Muscle layer of duodenum (tissue), 2 donors: ENCODE results near the gene ACSF2.

Experiments used
- H3K27ac ChIP-seq: one replicate; pipeline ENCODE4 v1.7.0; 2013; ENCODE audit warnings: mild to moderate bottlenecking, low read length
- H3K27me3 ChIP-seq: one replicate; pipeline ENCODE4 v1.7.0; 2013; ENCODE audit warnings: low read depth, mild to moderate bottlenecking, control low read depth, low read length
- H3K36me3 ChIP-seq, 2 donors: one replicate each; pipeline ENCODE4 v1.7.0; 2013; ENCODE audit warnings: low read length in 2 of 2, control low read depth in 1 of 2, mild to moderate bottlenecking in 1 of 2; ENCODE audit not compliant: insufficient read depth in 2 of 2, control insufficient read depth in 1 of 2
- H3K4me1 ChIP-seq, 2 donors: one replicate each; pipeline ENCODE4 v1.7.0; 2013; ENCODE audit warnings: low read length in 2 of 2, mild to moderate bottlenecking in 2 of 2, control low read depth in 1 of 2, moderate library complexity in 1 of 2; ENCODE audit not compliant: insufficient read depth in 2 of 2, control insufficient read depth in 1 of 2
- H3K4me3 ChIP-seq, 2 donors: one replicate each; pipeline ENCODE4 v1.7.0; 2013; ENCODE audit warnings: low read length in 2 of 2, low read depth in 1 of 2, mild to moderate bottlenecking in 1 of 2
- H3K9me3 ChIP-seq, 2 donors: one replicate each; pipeline ENCODE4 v1.7.0; 2013; ENCODE audit warnings: low read length in 2 of 2, control low read depth in 1 of 2, mild to moderate bottlenecking in 1 of 2; ENCODE audit not compliant: control insufficient read depth in 1 of 2
- donor health status: healthy.

The ACSF2 gene

GRCh38 chr17:50499270-50499669 is 73.3 kb downstream of the ACSF2 start:
- Histone ChIP-seq H3K36me3 (no peaks in the 10 kb centered on the region), H3K4me1 (no peaks in the 10 kb centered on the region)

DNA sequence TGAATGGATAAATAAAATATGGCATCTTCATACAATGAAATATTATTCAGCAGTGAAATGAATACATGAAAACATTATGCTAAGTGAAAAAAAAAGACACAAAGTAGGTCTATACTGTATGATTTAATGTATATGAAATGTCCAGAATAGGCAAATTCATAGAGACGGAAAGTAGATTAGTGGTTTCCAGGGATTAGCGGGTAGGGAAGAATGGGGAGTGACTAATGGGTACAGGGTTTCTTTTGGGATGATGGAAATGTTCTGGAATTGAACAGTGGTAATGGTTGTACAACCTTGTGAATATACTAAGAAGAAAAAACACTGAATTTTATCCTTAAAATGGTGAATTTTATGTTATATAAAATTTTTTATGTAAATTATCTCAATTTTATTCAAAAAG is 73.7 kb downstream of the ACSF2 start:
- no peaks in the 10 kb centered on the region for H3K9me3 ChIP-seq
- H3K4me1 ChIP-seq: no peaks in the 10 kb centered on the region
- H3K4me3 ChIP-seq: no peak overlapping the region
- H3K27me3 ChIP-seq: no peaks in the 10 kb centered on the region
- no peaks in the 10 kb centered on the region for H3K36me3 ChIP-seq
- no peak overlapping the region for H3K27ac ChIP-seq

More at GRCh38 chr17:50499270-50499669, 73.3 kb downstream of the ACSF2 start:
- H3K4me3 ChIP-seq: no peak overlapping the region
- H3K9me3 ChIP-seq: no peaks in the 10 kb centered on the region
- H3K27me3 ChIP-seq: no peaks in the 10 kb centered on the region
- H3K27ac ChIP-seq: no peak overlapping the region

GRCh38 chr17:50501054-50501453 is 75.0 kb downstream of the ACSF2 start:
- Histone ChIP-seq H3K4me3 (no peak overlapping the region), H3K27me3 (no peaks in the 10 kb centered on the region), H3K36me3 (no peaks in the 10 kb centered on the region), H3K9me3 (no peaks in the 10 kb centered on the region), H3K27ac (no peak overlapping the region), H3K4me1 (no peaks in the 10 kb centered on the region)

- Histone ChIP-seq H3K27me3 (no peaks in the 10 kb centered on the region), H3K9me3 (no peaks in the 10 kb centered on the region), H3K27ac (peak overlapping the region; percentile 5), H3K4me1 (no peaks in the 10 kb centered on the region), H3K4me3 (no peak overlapping the region), H3K36me3 (no peaks in the 10 kb centered on the region)
Observed at GRCh38 chr17:50502301-50502990, 76.4 kb downstream of the ACSF2 start.

DNA sequence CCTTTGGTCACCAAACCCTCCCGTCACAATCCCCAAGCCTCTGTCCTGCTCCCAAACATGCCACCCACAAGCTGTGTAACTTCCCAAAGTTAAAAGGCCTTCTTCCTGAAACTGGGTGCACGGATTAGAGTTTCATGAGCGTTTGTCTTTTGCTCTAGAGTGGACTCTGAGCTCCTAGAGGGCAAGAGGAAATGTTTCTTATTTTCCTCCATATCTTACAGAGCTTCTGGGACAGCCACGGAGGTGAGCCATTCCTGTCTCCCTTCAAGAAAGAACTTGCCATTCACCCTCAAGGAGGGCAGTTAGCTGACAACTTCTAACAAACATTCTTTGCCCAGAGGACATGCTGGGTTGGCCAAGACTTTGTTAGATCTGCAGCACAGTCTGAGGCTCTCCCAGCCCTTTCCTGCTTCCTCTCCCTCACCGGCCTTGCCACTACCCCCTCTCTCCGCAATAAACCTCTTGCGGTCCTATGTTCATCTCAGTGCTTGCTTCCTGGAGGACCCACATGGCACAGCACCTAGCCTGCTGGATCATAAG is 79.6 kb downstream of the ACSF2 start:
- no peaks in the 10 kb centered on the region for H3K36me3 ChIP-seq
- no peaks in the 10 kb centered on the region for H3K9me3 ChIP-seq
- no peak overlapping the region for H3K27ac ChIP-seq
- no peaks in the 10 kb centered on the region for H3K27me3 ChIP-seq
- no peak overlapping the region for H3K4me3 ChIP-seq
- H3K4me1 ChIP-seq: peaks cover 4 to 7% of the 10 kb centered on the region in 2 donors

DNA sequence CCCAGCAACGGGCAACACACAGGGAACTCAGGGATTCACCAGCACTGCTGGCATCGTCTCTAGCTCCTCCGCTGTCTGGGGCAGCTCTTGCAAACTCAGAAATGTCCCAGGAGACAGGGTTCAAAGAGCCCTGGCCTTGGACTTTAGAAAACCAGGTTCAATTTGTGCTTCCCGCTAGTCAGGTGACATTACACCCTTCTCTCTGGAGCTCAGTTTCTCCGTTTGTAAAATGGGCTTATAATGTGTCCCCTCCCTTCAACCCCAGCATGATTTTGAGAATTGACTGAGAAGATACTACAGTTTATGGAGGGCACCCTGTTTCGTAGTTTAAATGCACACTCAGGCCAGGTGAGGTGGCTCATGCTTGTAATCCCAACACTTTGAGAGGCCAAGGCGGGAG is 80.3 kb downstream of the ACSF2 start:
- Histone ChIP-seq H3K27me3 (no peaks in the 10 kb centered on the region), H3K9me3 (no peaks in the 10 kb centered on the region), H3K36me3 (no peaks in the 10 kb centered on the region), H3K4me1 (peaks cover 4 to 7% of the 10 kb centered on the region in 2 donors), H3K4me3 (no peak overlapping the region), H3K27ac (no peak overlapping the region)

GRCh38 chr17:50507871-50508572 is 82.0 kb downstream of the ACSF2 start, which contains the start of gene MYCBPAP:
MYCBPAP (plus strand) TSS chr17:50508439; CDS start chr17:50508675, 236 bp downstream.
- Histone ChIP-seq H3K36me3 (no peaks in the 10 kb centered on the region), H3K27ac (peak within 1 kb of the TSS; percentile 75), H3K4me3 (peak within 1 kb of the TSS; percentile 52 to 76), H3K9me3 (no peaks in the 10 kb centered on the region), H3K4me1 (peaks cover 4 to 7% of the 10 kb centered on the region in 2 donors), H3K27me3 (no peaks in the 10 kb centered on the region)

GRCh38 chr17:50508573-50509460 is 82.8 kb downstream of the ACSF2 start:
- Histone ChIP-seq H3K27me3 (no peaks in the 10 kb centered on the region), H3K4me3 (peak overlapping the region; percentile 52 to 76), H3K36me3 (no peaks in the 10 kb centered on the region), H3K4me1 (peaks cover 4 to 7% of the 10 kb centered on the region in 2 donors), H3K9me3 (no peaks in the 10 kb centered on the region), H3K27ac (peak overlapping the region; percentile 75)

DNA sequence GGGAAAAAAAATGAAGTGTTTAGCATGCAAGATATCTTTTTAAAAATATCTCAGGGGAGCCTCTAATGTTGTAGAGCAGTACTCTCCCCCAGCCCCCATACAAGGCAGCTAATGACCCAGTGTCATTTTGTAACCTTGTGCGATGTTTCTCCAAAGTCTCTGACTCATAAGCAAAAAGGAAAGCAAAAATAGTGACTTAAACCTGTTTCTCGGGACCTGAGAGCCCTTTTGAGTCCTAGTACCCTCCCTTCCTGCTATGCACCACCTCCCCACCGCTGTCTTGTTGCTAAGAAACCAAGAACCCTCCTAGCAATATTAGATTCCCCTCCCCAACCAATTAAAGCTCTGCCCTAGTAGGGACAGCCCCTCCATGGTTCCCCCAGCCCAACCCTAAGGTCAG is 85.0 kb downstream of the ACSF2 start:
- no peaks in the 10 kb centered on the region for H3K36me3 ChIP-seq
- no peaks in the 10 kb centered on the region for H3K27me3 ChIP-seq
- peaks cover 7 to 8% of the 10 kb centered on the region in 2 donors for H3K4me1 ChIP-seq
- H3K4me3 ChIP-seq: no peak overlapping the region
- H3K9me3 ChIP-seq: no peaks in the 10 kb centered on the region
- no peak overlapping the region for H3K27ac ChIP-seq

GRCh38 chr17:50513495-50513894 is 87.5 kb downstream of the ACSF2 start:
- Histone ChIP-seq H3K4me3 (no peak overlapping the region), H3K4me1 (peaks cover 7 to 8% of the 10 kb centered on the region in 2 donors), H3K27ac (no peak overlapping the region), H3K9me3 (no peaks in the 10 kb centered on the region), H3K27me3 (no peaks in the 10 kb centered on the region), H3K36me3 (no peaks in the 10 kb centered on the region)

DNA sequence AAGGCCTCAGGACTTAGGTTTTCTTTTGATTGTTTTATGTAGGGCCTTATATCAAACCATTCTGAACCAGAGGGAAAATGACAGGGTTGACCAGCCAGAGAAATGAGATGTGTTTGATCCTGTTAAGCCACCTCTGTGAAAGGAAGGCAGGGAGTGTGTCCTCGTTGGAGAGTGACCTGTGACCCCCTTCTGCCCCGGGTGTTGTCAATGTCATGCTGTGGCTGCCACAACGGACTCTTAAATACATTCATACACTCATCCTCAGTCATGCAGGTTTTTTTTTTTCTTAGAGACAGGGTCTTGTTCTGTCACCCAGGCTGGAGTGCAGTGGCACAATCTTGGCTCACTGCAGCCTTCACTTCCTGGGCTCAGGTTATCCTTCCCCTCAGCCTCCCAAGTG is 88.4 kb downstream of the ACSF2 start:
- Histone ChIP-seq H3K4me3 (no peak overlapping the region), H3K27me3 (no peaks in the 10 kb centered on the region), H3K9me3 (no peaks in the 10 kb centered on the region), H3K4me1 (peaks cover 0 to 3% of the 10 kb centered on the region in 2 donors), H3K27ac (no peak overlapping the region), H3K36me3 (no peaks in the 10 kb centered on the region)
